Airway epithelial cell (primary cell): Measurements from ENCODE around the gene PPM1K. TPM values are rescaled to one million over a fixed set of nuclear protein-coding genes. Genes with fewer than 3 reads are reported as not detected.

ENCODE experiments used
- total RNA-seq: library from RNA; depleted of rRNA; stranded (reverse); fragments of >200 nt; gene quantifications from 2 replicates; pipeline ENCODE4 v1.2.3, GENCODE V29; 2015

PPM1K gene
- 3.2 and 9.0 TPM in 2 replicates for total RNA-seq

GRCh38 chr4:88284439-88285234, at the start of gene PPM1K:
Gene PPM1K, minus strand, starts transcription at chr4:88284561. Its CDS starts 5,978 bp downstream, at chr4:88278583.

Other genes starting within 250 kb of the PPM1K start
- gene ABCG2, start 125.9 kb downstream of the PPM1K start, total RNA-seq = 0.49 and 0.60 TPM in 2 replicates
- gene HERC6, start 94.3 kb upstream of the PPM1K start, total RNA-seq = 2.9 and 4.6 TPM in 2 replicates
- 0.28 TPM in 1 of 2 replicates, not detected in the other for gene HERC5, start 172.6 kb upstream of the PPM1K start, total RNA-seq
- gene PYURF, start 239.2 kb upstream of the PPM1K start, total RNA-seq = 69.5 and 76.6 TPM in 2 replicates